GM12878 (cell line): ENCODE measurements around the gene LMO7. TPM values are rescaled to one million over a fixed set of nuclear protein-coding genes. Genes with fewer than 3 reads are reported as not detected.

Experiments
- ATF3 ChIP-seq: IDR thresholded peaks from 2 replicates; pipeline ENCODE4 v1.6.1; 2011; ENCODE audit warnings: low read depth, mild to moderate bottlenecking, low read length, moderate library complexity, borderline replicate concordance; ENCODE audit errors: extremely low read depth
- BACH1 ChIP-seq: fragments of 450-650 bp; IDR thresholded peaks from 2 replicates; pipeline ENCODE4 v1.6.1; 2017; ENCODE audit warnings: mild to moderate bottlenecking, borderline replicate concordance
- BCL11A ChIP-seq: IDR thresholded peaks from 2 replicates; pipeline ENCODE4 v1.6.1; 2011; ENCODE audit warnings: low read depth, low read length
- BCLAF1 ChIP-seq: fragments of 450-650 bp; IDR thresholded peaks from 2 replicates; pipeline ENCODE4 v1.6.1; 2017; ENCODE audit warnings: antibody characterized with exemption, mild to moderate bottlenecking, moderate library complexity
- CBX5 ChIP-seq: sonication (generic); IDR thresholded peaks from 2 replicates; pipeline ENCODE4 v1.6.1; 2016; ENCODE audit warnings: low read depth, moderate library complexity, mild to moderate bottlenecking, inconsistent platforms
- CHD1 ChIP-seq: IDR thresholded peaks from 2 replicates; pipeline ENCODE4 v1.6.1; 2012; ENCODE audit warnings: low read depth, low read length, improper control_type of control experiment
- CHD2 ChIP-seq: IDR thresholded peaks from 2 replicates; pipeline ENCODE4 v1.6.1; 2011; ENCODE audit warnings: low read depth, low read length, improper control_type of control experiment, borderline replicate concordance
- CHD4 ChIP-seq: fragments of 200-600 bp; sonication (generic); IDR thresholded peaks from 2 replicates; pipeline ENCODE4 v1.6.1; 2016; ENCODE audit warnings: mild to moderate bottlenecking
- ETV6 ChIP-seq, 2 experiments: fragments of 450-650 bp in 1 of 2; IDR thresholded peaks in 1 of 2; conservative IDR thresholded peaks in 1 of 2; 2 replicates each; pipeline ENCODE4 v1.6.1; 2014; ENCODE audit warnings: antibody characterized with exemption in 1 of 2, borderline replicate concordance in 1 of 2, low read depth in 1 of 2, mild to moderate bottlenecking in 1 of 2, moderate library complexity in 1 of 2
- FOXK2 ChIP-seq: fragments of 450-650 bp; IDR thresholded peaks from 2 replicates; pipeline ENCODE4 v1.6.1; 2017; ENCODE audit warnings: mild to moderate bottlenecking, moderate library complexity
- HCFC1 ChIP-seq: fragments of 150-350 bp; IDR thresholded peaks from 2 replicates; pipeline ENCODE4 v1.6.1; 2014; ENCODE audit warnings: low read length
- HDAC6 ChIP-seq: fragments of 200-600 bp; sonication (generic); IDR thresholded peaks from one replicate; pipeline ENCODE4 v1.8.0; 2017; ENCODE audit warnings: antibody characterized with exemption; ENCODE audit not compliant: unreplicated experiment
- IKZF1 ChIP-seq: fragments of 450-650 bp; conservative IDR thresholded peaks from 2 replicates; pipeline ENCODE4 v1.6.1; 2017; ENCODE audit warnings: antibody characterized with exemption, mild to moderate bottlenecking
- JUND ChIP-seq: IDR thresholded peaks from 2 replicates; pipeline ENCODE4 v1.6.1; 2012; ENCODE audit warnings: low read depth, mild to moderate bottlenecking, low read length, improper control_type of control experiment, moderate library complexity
- NBN ChIP-seq: fragments of 450-650 bp; IDR thresholded peaks from 2 replicates; pipeline ENCODE4 v1.6.1; 2016
- NR2C1 ChIP-seq: fragments of 450-650 bp; IDR thresholded peaks from 2 replicates; pipeline ENCODE4 v1.6.1; 2017; ENCODE audit warnings: antibody characterized with exemption, mild to moderate bottlenecking, moderate library complexity
- NR2C2 ChIP-seq: IDR thresholded peaks from 2 replicates; pipeline ENCODE4 v1.6.1; 2011; ENCODE audit warnings: borderline replicate concordance, low read depth; ENCODE audit not compliant: control insufficient read depth, insufficient read length
- PAX5 ChIP-seq: IDR thresholded peaks from 2 replicates; pipeline ENCODE4 v1.6.1; 2011; ENCODE audit warnings: low read depth, low read length, borderline replicate concordance
- PAX8 ChIP-seq: fragments of 450-650 bp; IDR thresholded peaks from 2 replicates; pipeline ENCODE4 v1.6.1; 2017; ENCODE audit warnings: mild to moderate bottlenecking, moderate library complexity
- PML ChIP-seq: IDR thresholded peaks from 2 replicates; pipeline ENCODE4 v1.6.1; 2012; ENCODE audit warnings: low read length, inconsistent platforms
- SIN3A ChIP-seq: IDR thresholded peaks from 2 replicates; pipeline ENCODE4 v1.6.1; 2012; ENCODE audit warnings: low read depth, low read length, improper control_type of control experiment
- SMC3 ChIP-seq: IDR thresholded peaks from 2 replicates; pipeline ENCODE4 v1.6.1; 2011; ENCODE audit warnings: low read length, improper control_type of control experiment, borderline replicate concordance
- SP1 ChIP-seq: IDR thresholded peaks from one replicate; pipeline ENCODE4 v1.6.1; 2011; ENCODE audit warnings: low read depth, low read length
- STAT3 ChIP-seq: IDR thresholded peaks from 2 replicates; pipeline ENCODE4 v1.6.1; 2011; ENCODE audit warnings: low read depth, low read length, improper control_type of control experiment
- TAF1 ChIP-seq: IDR thresholded peaks from 2 replicates; pipeline ENCODE4 v1.6.1; 2011; ENCODE audit warnings: mild to moderate bottlenecking, low read depth, low read length, borderline replicate concordance
- TBL1XR1 ChIP-seq: IDR thresholded peaks from 2 replicates; pipeline ENCODE4 v1.6.1; 2012; ENCODE audit warnings: low read depth, low read length, improper control_type of control experiment
- TCF3 ChIP-seq: IDR thresholded peaks from 2 replicates; pipeline ENCODE4 v1.6.1; 2012; ENCODE audit warnings: low read depth, mild to moderate bottlenecking, low read length, borderline replicate concordance; ENCODE audit not compliant: insufficient read depth
- ZBED1 ChIP-seq: IDR thresholded peaks from 2 replicates; pipeline ENCODE4 v1.6.1; 2016; ENCODE audit warnings: borderline replicate concordance
- polyA plus RNA-seq, 11 experiments: library from polyadenylated mRNA; depleted of rRNA in 4 of 11; unstranded in 6 of 11; stranded (reverse) in 5 of 11; fragments of >200 nt; fragmentation: Nextera tagmentation in 4 of 11; fragmentation: Illumina TruSeq in 1 of 11; extraction: Ambion mirVana in 4 of 11; extraction: Trizol in 1 of 11; gene quantifications; 1 replicate in 1 of 11; 2 replicates in 10 of 11; pipeline versions ENCODE4 v1.2.1 to v1.2.3, GENCODE V29; 2011 to 2016; ENCODE audit warnings: inconsistent platforms in 2 of 11, missing spikeins in 2 of 11, low read depth in 1 of 11
- total RNA-seq, 4 experiments: library from RNA; depleted of rRNA in 3 of 4; stranded (reverse); fragments of >200 nt in 3 of 4; fragmentation: Illumina TruSeq in 1 of 4; extraction: Trizol in 1 of 4; gene quantifications; 2 replicates each; pipeline versions ENCODE4 v1.2.1 to v1.2.3, GENCODE V29; 2013 to 2021

The LMO7 gene
- total and polyA plus RNA-seq, 10 of the 15 experiments (the other 5 are each of a cell fraction or from before 2014, with no cell fraction given), result 8.5 to 67.8 (median 36.8) TPM

GRCh38 chr13:75762076-75762937 is 126.2 kb downstream of the LMO7 start (continued):
- TF ChIP-seq PAX5, result peak; percentile 67; the same call in 1 of the 2 replicates
- TF ChIP-seq ETV6 (conservative IDR thresholded peaks at IDR 0.05 in 1 of 2, IDR thresholded peaks at IDR 0.05 in 1 of 2; ENCODE audit: borderline replicate concordance in 1 of 2, low read depth in 1 of 2), result no peak
- no peak for TF ChIP-seq ZBED1
- TF ChIP-seq HDAC6, result no peak
- no peak for TF ChIP-seq BCLAF1
- TF ChIP-seq CHD4, result no peak
- no peak for TF ChIP-seq CHD1
- TF ChIP-seq TAF1, result peak; percentile 69; the same call in 1 of the 2 replicates
- no peak for TF ChIP-seq NR2C2
- peak; percentile 78; the same call in 1 of the 2 replicates for TF ChIP-seq BACH1
- TF ChIP-seq STAT3, result peak; percentile 61; the same call in 1 of the 2 replicates
- peak; percentile 87 for TF ChIP-seq NBN
- peak; percentile 83 for TF ChIP-seq TBL1XR1
- no peak for TF ChIP-seq ATF3
- no peak for TF ChIP-seq SIN3A
- TF ChIP-seq SMC3, result no peak
- no peak for TF ChIP-seq FOXK2
- TF ChIP-seq PML, result peak; percentile 72; the same call in 1 of the 2 replicates
- TF ChIP-seq CHD2, result peak; percentile 76
- TF ChIP-seq JUND, result no peak
- TF ChIP-seq BCL11A, result peak; percentile 79; the same call in 1 of the 2 replicates
- TF ChIP-seq HCFC1, result no peak
- TF ChIP-seq CBX5, result peak; percentile 62
- TF ChIP-seq PAX8, result no peak
- TF ChIP-seq SP1, result peak; percentile 63
- TF ChIP-seq NR2C1, result no peak
- peak; percentile 56; the same call in 1 of the 2 replicates for TF ChIP-seq TCF3
- TF ChIP-seq IKZF1, result peak; percentile 75; the same call in 1 of the 2 replicates
